ENCODE data around the gene PDPK1.
A peak's percentile ranks its signal among the peaks of the same experiment; 100 is the strongest.
"Not testable (repeated sequence)": the region's sequence is repeated elsewhere in the genome, so short reads cannot be mapped to it uniquely, and the experiment has no call there.

PDPK1 gene

GRCh38 chr16:2531371-2531695 is 6.5 kb upstream of the PDPK1 start, which contains the start of gene CEMP1:
Gene CEMP1, minus strand, starts transcription at chr16:2531408. Its CDS starts 335 bp downstream, at chr16:2531073.
- TF ChIP-seq GABPA (IDR thresholded peaks at IDR 0.05; ENCODE audit: low read depth) (no peak), REST (IDR thresholded peaks at IDR 0.05; ENCODE audit: insufficient replicate concordance, low read depth) (no peak), SPI1 (IDR thresholded peaks at IDR 0.05; ENCODE audit: borderline replicate concordance, low read depth) (no peak), POLR2AphosphoS5 (IDR thresholded peaks at IDR 0.05; ENCODE audit: low read depth) (no peak), CTCF (IDR thresholded peaks at IDR 0.05; ENCODE audit: insufficient read depth, low read length) (no peak)
- Histone ChIP-seq H3K27ac (replicated peaks) (peak within 1 kb of the TSS; percentile 79), H3K4me3 (replicated peaks; ENCODE audit: insufficient read depth, low read length) (peak within 1 kb of the TSS; percentile 48), H3K27me3 (ENCODE audit: insufficient read depth, poor library complexity, severe bottlenecking) (no peaks in the 10 kb centered on the region)
- no peak for DNase-seq (ENCODE audit: low read depth in 1 of 2, low spot score in 1 of 2)

DNA sequence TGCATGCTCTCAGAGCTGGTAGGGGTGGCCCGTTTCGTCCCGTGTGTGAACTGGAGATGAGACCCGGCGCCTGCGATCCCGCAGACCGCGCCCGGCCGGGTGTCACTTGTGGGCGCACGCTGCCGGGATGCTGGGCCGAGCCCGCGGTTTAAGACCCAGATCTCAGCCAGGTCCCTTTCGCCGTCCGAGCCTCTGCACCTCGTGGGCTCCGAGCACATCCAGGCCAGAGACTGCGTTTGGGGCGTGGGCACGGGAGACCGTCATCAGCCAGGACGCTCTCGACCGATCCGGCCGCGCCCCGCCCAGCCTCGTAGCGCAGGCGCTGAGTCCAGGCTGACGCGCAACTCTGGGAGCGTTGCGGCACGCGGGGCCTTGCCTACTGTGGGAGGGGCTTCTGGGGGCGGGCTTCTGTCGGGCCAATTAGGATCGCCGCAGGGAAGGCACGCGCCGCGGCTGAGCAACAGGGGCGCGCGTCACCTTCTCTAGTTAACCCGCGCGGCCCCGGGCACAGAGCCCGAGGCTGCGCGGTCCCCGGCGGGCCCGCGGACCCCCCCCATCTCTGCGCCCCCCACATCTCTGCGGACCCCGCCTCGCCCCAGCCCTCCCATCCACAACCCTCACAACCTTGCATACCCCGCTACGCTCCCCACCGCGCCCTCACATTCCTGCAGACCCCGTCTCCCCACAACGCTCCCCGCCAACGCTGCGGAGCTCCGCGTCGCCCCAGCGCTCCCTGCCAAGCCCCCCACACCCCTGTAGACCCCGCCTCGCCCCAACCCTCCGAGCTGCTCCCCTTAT is 5.9 kb upstream of the PDPK1 start:
- TF ChIP-seq POLR2AphosphoS5 (IDR thresholded peaks at IDR 0.05; ENCODE audit: low read depth) (peak; percentile 70), SPI1 (IDR thresholded peaks at IDR 0.05; ENCODE audit: borderline replicate concordance, low read depth) (no peak)
- Histone ChIP-seq H3K27me3 (ENCODE audit: insufficient read depth, poor library complexity, severe bottlenecking) (no peaks in the 10 kb centered on the region), H3K4me3 (replicated peaks; ENCODE audit: insufficient read depth, low read length) (peak overlapping the region; percentile 48), H3K27ac (replicated peaks) (peak overlapping the region; percentile 79)
- peak; percentile 95 to 97 for DNase-seq (ENCODE audit: low read depth in 1 of 2, low spot score in 1 of 2)

- TF ChIP-seq POLR2AphosphoS5 (IDR thresholded peaks at IDR 0.05; ENCODE audit: low read depth) (peak; percentile 72; the same call in 1 of the 2 replicates), SPI1 (IDR thresholded peaks at IDR 0.05; ENCODE audit: borderline replicate concordance, low read depth) (no peak)
- no peaks in the 10 kb centered on the region for H3K27me3 ChIP-seq (ENCODE audit: insufficient read depth, poor library complexity, severe bottlenecking)
- DNase-seq (ENCODE audit: low read depth in 1 of 2, low spot score in 1 of 2) = peak in 1 of 2 experiments; percentile 69
- peak overlapping the region; percentile 46 for H3K4me3 ChIP-seq (replicated peaks; ENCODE audit: insufficient read depth, low read length)
- H3K27ac ChIP-seq (replicated peaks) = peak overlapping the region; percentile 79
Observed at GRCh38 chr16:2532494-2533141, 5.2 kb upstream of the PDPK1 start.

- peak overlapping the region; percentile 79 for H3K27ac ChIP-seq (replicated peaks)
- not testable (repeated sequence) for H3K27me3 ChIP-seq (ENCODE audit: insufficient read depth, poor library complexity, severe bottlenecking); H3K4me3 ChIP-seq (replicated peaks; ENCODE audit: insufficient read depth, low read length); DNase-seq (ENCODE audit: low read depth in 1 of 2, low spot score in 1 of 2)
Observed at GRCh38 chr16:2533142-2533755, 4.6 kb upstream of the PDPK1 start.

DNA sequence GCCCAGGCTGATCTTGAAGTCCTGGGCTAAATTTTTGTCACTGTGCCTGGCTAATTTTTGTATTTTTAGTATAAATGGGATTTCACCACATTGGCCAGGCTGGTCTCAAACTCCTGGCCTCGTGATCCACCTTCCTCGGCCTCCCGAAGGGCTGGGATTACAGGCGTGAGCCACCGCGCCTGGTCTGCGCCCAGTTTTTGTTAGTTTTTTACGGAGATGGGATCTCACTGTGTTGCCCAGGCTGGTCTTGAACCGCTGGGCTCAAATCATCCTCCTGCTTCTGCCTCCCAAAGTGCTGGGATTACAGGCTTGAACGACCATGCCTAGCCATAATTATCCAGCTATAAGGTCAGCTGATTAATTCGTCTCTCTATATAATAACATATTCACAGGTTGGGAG is 3.9 kb upstream of the PDPK1 start:
- no peak for DNase-seq (ENCODE audit: low read depth in 1 of 2, low spot score in 1 of 2)
- no peak overlapping the region for H3K4me3 ChIP-seq (replicated peaks; ENCODE audit: insufficient read depth, low read length)
- no peaks in the 10 kb centered on the region for H3K27me3 ChIP-seq (ENCODE audit: insufficient read depth, poor library complexity, severe bottlenecking)
- TF ChIP-seq SPI1 (IDR thresholded peaks at IDR 0.05; ENCODE audit: borderline replicate concordance, low read depth) (no peak), POLR2AphosphoS5 (IDR thresholded peaks at IDR 0.05; ENCODE audit: low read depth) (no peak), GABPA (IDR thresholded peaks at IDR 0.05; ENCODE audit: low read depth) (no peak)
- H3K27ac ChIP-seq (replicated peaks) = no peak overlapping the region

- not testable (repeated sequence) for H3K27me3 ChIP-seq (ENCODE audit: insufficient read depth, poor library complexity, severe bottlenecking); H3K27ac ChIP-seq (replicated peaks); H3K4me3 ChIP-seq (replicated peaks; ENCODE audit: insufficient read depth, low read length); DNase-seq (ENCODE audit: low read depth in 1 of 2, low spot score in 1 of 2)
Observed at GRCh38 chr16:2534335-2534734, 3.5 kb upstream of the PDPK1 start.

- H3K27ac ChIP-seq (replicated peaks) = no peak overlapping the region
- no peaks in the 10 kb centered on the region for H3K27me3 ChIP-seq (ENCODE audit: insufficient read depth, poor library complexity, severe bottlenecking)
- DNase-seq (ENCODE audit: low read depth in 1 of 2, low spot score in 1 of 2) = no peak
- no peak overlapping the region for H3K4me3 ChIP-seq (replicated peaks; ENCODE audit: insufficient read depth, low read length)
- TF ChIP-seq REST (IDR thresholded peaks at IDR 0.05; ENCODE audit: insufficient replicate concordance, low read depth) (no peak), POLR2AphosphoS5 (IDR thresholded peaks at IDR 0.05; ENCODE audit: low read depth) (no peak), CTCF (IDR thresholded peaks at IDR 0.05; ENCODE audit: insufficient read depth, low read length) (no peak), SPI1 (IDR thresholded peaks at IDR 0.05; ENCODE audit: borderline replicate concordance, low read depth) (no peak), GABPA (IDR thresholded peaks at IDR 0.05; ENCODE audit: low read depth) (no peak)
Observed at GRCh38 chr16:2535625-2536013, 2.2 kb upstream of the PDPK1 start.
